Measurements from ENCODE around the gene TRAPPC11.
"Not testable (repeated sequence)": the region's sequence is repeated elsewhere in the genome, so short reads cannot be mapped to it uniquely, and the experiment has no call there.

TRAPPC11 gene

GRCh38 chr4:183714626-183715025 is 55.5 kb downstream of the TRAPPC11 start:
- H3K4me3 ChIP-seq (replicated peaks; ENCODE audit: low read depth, low read length) = no peak overlapping the region
- TF ChIP-seq CTCF (IDR thresholded peaks at IDR 0.05; ENCODE audit: low read length, missing control alignments) = no peak
- DNase-seq (ENCODE audit: low read depth) = no peak

GRCh38 chr4:183716302-183716701 is 57.2 kb downstream of the TRAPPC11 start:
- DNase-seq (ENCODE audit: low read depth) = no peak
- H3K4me3 ChIP-seq (replicated peaks; ENCODE audit: low read depth, low read length) = no peak overlapping the region
- TF ChIP-seq CTCF (IDR thresholded peaks at IDR 0.05; ENCODE audit: low read length, missing control alignments) = no peak

- no peak for TF ChIP-seq CTCF (IDR thresholded peaks at IDR 0.05; ENCODE audit: low read length, missing control alignments)
- DNase-seq (ENCODE audit: low read depth) = no peak
- no peak overlapping the region for H3K4me3 ChIP-seq (replicated peaks; ENCODE audit: low read depth, low read length)
These were observed 59.8 kb downstream of the TRAPPC11 start for GRCh38 chr4:183718876-183719275.

GRCh38 chr4:183721207-183722081 is 62.4 kb downstream of the TRAPPC11 start:
- TF ChIP-seq CTCF (IDR thresholded peaks at IDR 0.05; ENCODE audit: low read length, missing control alignments) = peak; percentile 59
- H3K4me3 ChIP-seq (replicated peaks; ENCODE audit: low read depth, low read length) = peak overlapping the region; percentile 40
- DNase-seq (ENCODE audit: low read depth) = peak; percentile 54

- peak; percentile 37 for DNase-seq (ENCODE audit: low read depth)
- no peak for TF ChIP-seq CTCF (IDR thresholded peaks at IDR 0.05; ENCODE audit: low read length, missing control alignments)
These were observed 63.9 kb downstream of the TRAPPC11 start for GRCh38 chr4:183722731-183723560.

GRCh38 chr4:183723561-183724228 is 64.6 kb downstream of the TRAPPC11 start:
- no peak for TF ChIP-seq CTCF (IDR thresholded peaks at IDR 0.05; ENCODE audit: low read length, missing control alignments)
- no peak for DNase-seq (ENCODE audit: low read depth)
- no peak overlapping the region for H3K4me3 ChIP-seq (replicated peaks; ENCODE audit: low read depth, low read length)

More at GRCh38 chr4:183722731-183723560, 63.9 kb downstream of the TRAPPC11 start:
- H3K4me3 ChIP-seq (replicated peaks; ENCODE audit: low read depth, low read length) = peak overlapping the region; percentile 48

GRCh38 chr4:183725585-183725984 is 66.5 kb downstream of the TRAPPC11 start:
- not testable (repeated sequence) for DNase-seq (ENCODE audit: low read depth); H3K4me3 ChIP-seq (replicated peaks; ENCODE audit: low read depth, low read length)
